T-helper 17 cell (primary cell): ENCODE results near the gene ILKAP. TPM values are rescaled to one million over a fixed set of nuclear protein-coding genes. Genes with fewer than 3 reads are reported as not detected.

ENCODE experiments used
- ATAC-seq: fragments of 150-1000 bp; cut with Tn5 transposase; 2 replicates; pipeline ENCODE4 v1.10.0; 2021; ENCODE audit warnings: mild to moderate bottlenecking, moderate library complexity
- DNase-seq, 3 donors: peaks; one replicate each; pipeline versions ENCODE4 v3.0.0 to v3.0.0-alpha.2; 2020 to 2021
- H3K9me3 ChIP-seq: one replicate; pipeline ENCODE4 v1.7.0; 2013; ENCODE audit warnings: low read length, mild to moderate bottlenecking; ENCODE audit not compliant: control insufficient read depth, poor library complexity, severe bottlenecking
- H3K27ac Mint-ChIP-seq: one replicate; pipeline ENCODE4 v1.8.0; 2022; ENCODE audit warnings: mild to moderate bottlenecking, moderate library complexity, mixed read lengths
- H3K27me3 Mint-ChIP-seq: one replicate; pipeline ENCODE4 v1.8.0; 2022; ENCODE audit warnings: mixed read lengths
- H3K36me3 Mint-ChIP-seq: one replicate; pipeline ENCODE4 v1.8.0; 2022; ENCODE audit warnings: low read depth, mixed read lengths
- H3K4me1 Mint-ChIP-seq: one replicate; pipeline ENCODE4 v1.8.0; 2022; ENCODE audit warnings: mild to moderate bottlenecking, mixed read lengths
- H3K4me3 Mint-ChIP-seq: one replicate; pipeline ENCODE4 v1.8.0; 2022; ENCODE audit warnings: mild to moderate bottlenecking, moderate library complexity, mixed read lengths
- total RNA-seq, 4 donors: library from RNA in 2 of 4; stranded (reverse) in 2 of 4; gene quantifications; one replicate each; pipeline ENCODE4 v1.2.3 and lab custom pipeline; 2022 to 2026

Gene ILKAP
- total RNA-seq, 2 donors from 2014 or later, result 114 to 123 TPM

DNA sequence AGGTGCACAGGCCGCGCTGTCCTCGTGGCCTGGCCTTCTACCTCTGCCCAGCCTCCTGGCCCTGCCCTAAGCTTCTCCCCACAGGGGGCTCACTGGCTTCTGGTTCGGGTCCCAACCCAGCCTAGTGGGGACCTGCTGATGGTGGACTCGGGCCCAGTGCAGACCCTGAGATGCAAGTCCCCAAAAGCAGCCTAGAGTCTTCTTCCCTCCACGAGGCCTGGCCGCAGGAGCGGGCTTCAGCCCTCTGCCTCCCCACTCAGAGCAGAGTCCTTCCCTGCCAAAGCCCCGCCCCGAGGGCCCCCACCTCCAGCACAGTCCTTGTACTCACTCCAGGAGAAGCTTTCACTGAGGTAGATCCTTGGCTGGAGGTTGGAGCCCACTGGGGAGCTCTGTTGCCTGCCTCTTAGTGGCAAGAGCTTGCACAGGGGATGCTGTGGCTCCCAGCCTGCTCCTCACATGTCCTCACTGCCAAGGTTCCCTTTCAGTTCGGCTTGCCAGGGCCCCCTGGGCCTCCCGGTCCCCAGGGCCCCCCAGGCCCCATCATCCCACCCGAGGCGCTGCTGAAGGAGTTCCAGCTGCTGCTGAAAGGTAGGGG lies 41.1 kb downstream of the ILKAP start:
- DNase-seq (no peak), ATAC-seq (no peak)
- Mint-ChIP-seq H3K36me3 (no peaks in the 10 kb centered on the region), H3K27ac (no peak overlapping the region), H3K4me1 (peaks cover 19% of the 10 kb centered on the region), H3K27me3 (peaks cover 26% of the 10 kb centered on the region), H3K4me3 (no peak overlapping the region)
- no peaks in the 10 kb centered on the region for H3K9me3 ChIP-seq

DNA sequence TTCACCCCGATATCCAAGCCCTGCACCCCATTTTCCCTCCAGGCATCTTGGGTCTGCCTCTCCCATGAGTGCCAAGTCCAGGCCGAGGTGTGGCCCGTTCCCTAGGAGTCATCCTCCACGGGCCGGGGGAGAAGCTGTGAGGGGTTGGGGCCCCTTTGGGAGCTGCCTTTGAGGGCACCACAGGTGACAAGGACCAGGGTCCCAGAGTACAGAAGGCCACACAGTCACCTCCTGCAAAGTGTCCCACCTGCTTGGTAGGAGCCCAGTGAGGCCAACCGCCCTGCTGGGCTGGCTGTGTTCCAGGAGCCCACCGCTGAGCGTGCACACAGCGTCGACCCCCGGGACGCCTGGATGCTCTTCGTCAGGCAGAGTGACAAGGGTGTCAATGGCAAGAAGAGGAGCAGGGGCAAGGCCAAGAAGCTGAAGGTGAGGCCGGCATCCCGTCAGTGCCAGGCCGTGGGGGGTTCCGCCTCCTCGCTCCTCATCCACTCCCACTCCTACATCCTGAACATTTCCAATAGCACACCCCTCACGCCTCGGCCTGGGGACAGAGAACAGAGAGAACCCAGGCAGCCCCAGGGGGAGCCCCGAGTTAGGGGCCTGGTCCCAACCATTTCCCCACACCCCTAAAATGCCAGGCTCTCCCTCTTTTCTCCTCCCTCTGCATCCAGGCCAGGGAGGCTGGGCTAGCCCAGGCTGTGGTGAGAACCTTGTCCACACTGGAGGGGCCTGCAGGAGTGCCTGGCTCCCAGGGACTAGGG lies 42.0 kb downstream of the ILKAP start:
- H3K27me3 Mint-ChIP-seq, result peaks cover 26% of the 10 kb centered on the region
- no peaks in the 10 kb centered on the region for H3K36me3 Mint-ChIP-seq
- no peak overlapping the region for H3K4me3 Mint-ChIP-seq
- no peak overlapping the region for H3K27ac Mint-ChIP-seq
- no peaks in the 10 kb centered on the region for H3K9me3 ChIP-seq
- DNase-seq, result no peak
- peaks cover 19% of the 10 kb centered on the region for H3K4me1 Mint-ChIP-seq
- ATAC-seq, result no peak

DNA sequence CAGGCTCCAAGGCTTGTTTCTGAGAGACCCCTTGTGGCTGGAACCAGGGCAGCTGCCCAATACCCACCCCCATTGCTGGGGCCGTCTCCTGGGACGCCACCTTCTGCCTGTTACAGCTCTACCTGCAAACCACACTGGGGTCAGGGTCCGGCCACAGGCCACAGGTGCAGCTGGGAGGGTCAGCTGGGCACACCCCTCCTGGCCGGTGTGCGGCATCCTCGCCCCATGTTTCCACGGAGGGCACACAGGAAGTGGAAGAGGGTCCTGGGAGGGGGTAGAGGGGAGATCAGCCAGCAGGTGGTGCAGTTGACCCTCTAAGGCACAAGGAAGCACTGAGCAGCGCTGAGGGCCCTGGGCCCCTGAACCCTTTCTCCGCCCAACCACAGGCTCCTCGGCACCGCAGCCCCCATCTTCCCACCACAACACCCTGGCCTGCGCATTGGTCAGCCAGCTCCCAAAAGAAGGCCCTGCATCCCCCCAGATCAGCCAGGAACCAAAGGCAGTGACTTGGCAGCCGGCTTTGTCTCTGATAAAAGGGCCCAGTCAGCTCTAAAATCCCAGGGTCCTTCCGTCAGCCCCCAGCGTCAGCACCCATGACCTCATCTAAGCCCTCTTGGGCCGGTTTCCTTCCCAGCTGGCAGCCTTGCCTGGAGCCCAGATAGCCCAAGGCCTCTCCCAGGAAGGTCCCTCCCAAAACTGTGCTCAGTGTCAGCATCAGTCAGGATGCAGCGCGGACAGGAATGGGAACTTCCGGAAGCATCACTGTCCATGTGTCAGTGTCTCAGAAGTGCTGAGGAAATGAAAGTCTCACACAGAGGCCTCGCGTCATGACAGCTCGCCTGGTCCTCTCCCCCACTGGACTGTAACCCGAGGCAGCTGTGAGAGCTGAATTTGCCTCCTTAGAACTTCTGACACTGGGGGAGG lies 43.0 kb downstream of the ILKAP start:
- Mint-ChIP-seq H3K27ac (no peak overlapping the region), H3K27me3 (peaks cover 30% of the 10 kb centered on the region), H3K4me1 (peaks cover 19% of the 10 kb centered on the region), H3K36me3 (no peaks in the 10 kb centered on the region), H3K4me3 (peak overlapping the region; percentile 43)
- H3K9me3 ChIP-seq, result no peaks in the 10 kb centered on the region
- DNase-seq, result no peak
- ATAC-seq, result no peak

DNA sequence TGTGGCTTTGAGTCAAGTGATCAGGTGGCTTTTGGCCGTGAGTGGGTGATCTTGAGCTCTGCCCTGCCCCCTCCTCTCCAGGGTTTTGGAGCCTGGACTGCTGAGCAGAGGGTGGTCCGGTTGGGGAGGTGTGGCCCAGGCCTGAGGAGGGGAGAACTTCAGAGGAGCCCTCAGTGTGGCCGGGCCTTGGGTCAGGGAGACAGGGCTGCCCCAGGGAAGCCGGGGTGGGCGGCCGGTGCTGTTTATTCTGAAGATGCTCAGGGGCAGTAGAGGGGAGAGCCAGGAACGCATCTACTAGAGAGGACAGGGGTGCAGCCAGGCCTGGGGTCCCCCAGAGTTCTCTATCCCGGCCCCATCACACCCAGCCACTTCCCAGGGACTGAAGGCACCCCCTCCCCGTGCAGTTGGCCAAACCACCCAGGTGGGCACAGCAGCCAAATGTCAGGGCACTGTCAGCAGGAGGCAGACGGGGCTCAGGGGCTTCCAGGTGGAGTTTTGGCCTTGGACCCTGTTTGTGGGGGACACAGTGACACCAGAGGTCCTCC lies 43.8 kb downstream of the ILKAP start:
- Mint-ChIP-seq H3K4me3 (peak overlapping the region; percentile 75), H3K27me3 (peaks cover 24% of the 10 kb centered on the region), H3K4me1 (peaks cover 13% of the 10 kb centered on the region), H3K27ac (peak overlapping the region; percentile 29), H3K36me3 (no peaks in the 10 kb centered on the region)
- ATAC-seq (no peak), DNase-seq (no peak)
- H3K9me3 ChIP-seq, result no peaks in the 10 kb centered on the region

DNA sequence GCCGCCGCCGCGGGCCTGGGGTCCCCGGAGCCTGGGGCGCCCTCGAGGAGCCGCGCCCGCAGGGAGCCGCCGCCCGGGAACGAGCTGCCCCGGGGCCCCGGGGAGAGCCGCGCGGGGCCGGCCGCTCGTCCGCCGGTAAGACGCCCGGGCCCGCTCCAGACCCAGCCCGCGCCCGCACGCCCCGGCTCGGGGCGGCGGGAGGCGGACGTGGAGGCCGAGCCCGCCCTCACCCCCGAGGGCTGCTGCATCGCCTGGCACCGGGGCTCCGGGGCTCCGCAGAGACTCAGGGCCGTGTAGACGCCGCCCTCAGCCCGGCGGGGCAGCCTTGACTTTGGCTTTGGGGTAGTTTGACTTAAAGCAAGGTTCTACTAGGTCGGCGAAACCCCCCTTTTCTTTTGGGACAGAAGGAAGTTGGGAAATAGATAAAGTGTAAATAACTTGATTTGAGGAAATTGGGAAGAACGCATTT lies 44.4 kb downstream of the ILKAP start:
- ATAC-seq (peak; percentile 57), DNase-seq (no peak)
- Mint-ChIP-seq H3K27ac (peak overlapping the region; percentile 29), H3K4me1 (peaks cover 12% of the 10 kb centered on the region), H3K4me3 (peak overlapping the region; percentile 75), H3K27me3 (peaks cover 20% of the 10 kb centered on the region), H3K36me3 (no peaks in the 10 kb centered on the region)
- no peaks in the 10 kb centered on the region for H3K9me3 ChIP-seq

DNA sequence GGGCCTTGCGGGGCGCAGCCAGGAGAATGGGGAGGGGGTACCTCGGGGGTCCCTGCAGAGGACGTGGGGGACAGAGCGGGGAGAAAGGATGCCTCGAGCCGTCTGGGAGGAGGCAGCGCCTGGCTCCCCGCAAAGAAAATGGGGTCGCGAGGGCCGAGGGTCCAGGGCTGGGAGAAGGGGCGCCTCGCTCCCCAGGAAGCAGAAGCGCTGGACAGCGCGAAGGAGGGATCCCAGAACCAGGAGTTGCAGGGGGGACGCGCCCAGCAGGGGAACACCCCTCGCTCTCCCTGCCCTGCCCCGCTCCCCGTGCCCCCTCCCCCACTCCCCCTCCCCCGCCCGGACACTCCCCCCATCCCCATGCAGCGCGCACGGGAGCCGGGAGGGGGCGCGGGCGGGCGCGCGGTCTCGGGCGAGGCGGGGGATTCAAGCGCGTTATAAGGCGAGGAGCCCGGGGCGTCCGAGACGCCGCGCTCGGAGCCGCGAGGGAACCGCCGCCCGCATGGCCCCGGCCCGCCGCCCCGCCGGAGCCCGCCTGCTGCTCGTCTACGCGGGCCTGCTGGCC lies 44.9 kb downstream of the ILKAP start, which contains the start of gene ERFE:
ERFE (plus strand) TSS at position 462 of the 562 bp plus-strand sequence; CDS start at position 500, 38 bp downstream.
- H3K9me3 ChIP-seq, result no peaks in the 10 kb centered on the region
- Mint-ChIP-seq H3K36me3 (no peaks in the 10 kb centered on the region), H3K27ac (peak within 1 kb of the TSS; percentile 29), H3K4me1 (peaks cover 12% of the 10 kb centered on the region), H3K27me3 (peaks cover 20% of the 10 kb centered on the region), H3K4me3 (peak within 1 kb of the TSS; percentile 75)
- peak; percentile 83 for ATAC-seq
- peak in 1 of 3 donors; percentile 40 for DNase-seq

DNA sequence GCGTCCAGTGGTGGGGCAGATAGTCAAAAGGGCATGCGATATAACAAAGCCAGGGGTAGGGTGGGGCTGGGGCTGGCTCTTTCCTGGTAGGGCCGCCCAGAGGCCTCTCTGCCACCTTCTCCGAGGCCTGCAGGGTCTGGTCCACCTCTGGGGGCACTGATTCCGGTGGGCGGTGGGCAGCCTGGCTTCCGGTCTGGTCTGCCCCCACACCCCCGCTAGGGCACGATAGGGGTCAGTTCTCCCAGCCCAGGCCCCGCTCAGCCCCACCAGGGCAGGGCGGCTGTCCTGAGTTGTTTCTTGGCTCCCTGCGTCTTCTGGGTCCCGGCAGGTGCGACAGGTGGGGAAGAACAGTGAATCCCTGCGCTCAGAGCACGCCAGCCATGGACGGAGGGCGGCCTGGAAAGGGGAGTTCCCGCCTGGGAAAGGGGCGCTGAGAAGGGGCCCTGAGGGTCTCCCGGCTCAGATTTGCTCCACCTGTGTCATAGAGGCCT lies 45.4 kb downstream of the ILKAP start:
- no peaks in the 10 kb centered on the region for H3K9me3 ChIP-seq
- Mint-ChIP-seq H3K27ac (no peak overlapping the region), H3K4me1 (peaks cover 12% of the 10 kb centered on the region), H3K27me3 (peaks cover 20% of the 10 kb centered on the region), H3K36me3 (no peaks in the 10 kb centered on the region), H3K4me3 (peak overlapping the region; percentile 73)
- ATAC-seq, result no peak
- no peak for DNase-seq

DNA sequence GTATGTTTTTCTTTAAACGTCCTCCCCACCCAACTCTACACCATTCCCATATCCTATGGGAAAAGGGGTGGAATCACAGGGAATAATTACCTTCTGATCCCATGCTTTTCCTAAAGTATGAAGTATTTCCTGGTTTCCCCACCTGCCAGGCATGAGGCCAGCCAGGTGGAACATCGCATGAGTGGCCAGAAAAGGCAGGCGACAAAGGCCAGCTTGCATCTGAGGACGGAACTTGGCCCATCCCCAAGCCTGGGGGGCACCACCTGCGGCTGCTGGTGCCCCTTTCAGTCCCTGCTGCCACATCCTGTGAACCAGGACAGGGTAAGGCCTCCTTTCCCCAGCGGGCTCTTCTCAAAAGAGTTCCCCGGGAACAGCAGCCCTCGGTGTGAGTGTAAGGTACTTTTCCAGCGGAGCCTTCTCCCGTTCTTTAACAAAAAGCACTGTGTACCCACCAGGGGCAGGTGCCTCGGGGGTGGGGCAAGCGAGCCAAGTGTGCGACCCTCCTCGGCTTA lies 45.9 kb downstream of the ILKAP start:
- no peaks in the 10 kb centered on the region for H3K9me3 ChIP-seq
- no peak for DNase-seq
- H3K27me3 Mint-ChIP-seq, result peaks cover 20% of the 10 kb centered on the region
- no peak for ATAC-seq
- H3K27ac Mint-ChIP-seq, result no peak overlapping the region
- no peak overlapping the region for H3K4me3 Mint-ChIP-seq
- H3K36me3 Mint-ChIP-seq, result no peaks in the 10 kb centered on the region
- peaks cover 12% of the 10 kb centered on the region for H3K4me1 Mint-ChIP-seq

DNA sequence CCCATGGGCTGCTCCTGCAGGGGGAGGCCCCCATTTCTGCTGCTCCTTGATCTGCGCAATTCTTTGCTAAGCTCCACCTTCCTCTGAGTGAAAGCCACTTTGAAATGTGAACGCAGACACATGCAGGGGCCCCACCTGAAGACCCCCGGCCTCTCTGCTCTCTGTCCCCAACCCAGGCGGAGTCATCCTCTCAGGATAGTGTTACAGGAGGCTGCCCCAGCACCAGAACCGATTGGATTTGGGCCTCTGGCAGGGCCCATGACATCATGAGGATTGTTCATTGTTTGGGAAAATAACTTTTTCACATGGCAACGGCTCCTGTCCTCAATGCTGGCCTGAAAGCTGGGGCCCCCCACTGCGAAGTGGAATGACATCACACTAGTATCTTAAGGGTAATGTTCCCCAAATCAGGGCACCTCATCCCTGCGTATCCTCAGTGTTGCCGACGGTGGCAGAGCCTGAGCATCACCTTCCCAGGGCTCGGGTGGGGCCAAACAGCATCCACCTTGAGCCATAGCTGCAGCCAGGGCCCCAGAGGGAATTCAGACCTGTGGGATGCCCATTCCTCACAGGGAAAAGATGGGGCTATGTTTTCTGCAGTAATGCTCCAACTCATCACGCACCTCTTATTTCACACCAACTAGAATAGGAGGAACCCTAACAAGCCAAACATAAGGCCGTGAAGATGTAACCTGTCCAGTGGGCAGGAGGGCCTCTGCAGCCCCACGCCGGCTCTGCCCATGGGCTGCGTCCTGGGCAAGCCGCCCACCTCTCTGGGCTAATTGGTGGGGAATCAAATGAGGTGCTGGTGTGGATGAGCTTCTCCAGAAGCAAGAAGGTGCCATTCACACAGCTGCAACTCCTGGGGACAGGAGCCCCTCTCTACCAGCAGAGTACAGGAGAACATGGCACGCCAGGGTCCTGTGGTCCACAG lies 47.5 kb downstream of the ILKAP start:
- DNase-seq (no peak), ATAC-seq (no peak)
- no peak overlapping the region for H3K27ac Mint-ChIP-seq
- H3K9me3 ChIP-seq, result no peaks in the 10 kb centered on the region
- H3K4me1 Mint-ChIP-seq, result peaks cover 12% of the 10 kb centered on the region
- H3K4me3 Mint-ChIP-seq, result no peak overlapping the region
- H3K36me3 Mint-ChIP-seq, result no peaks in the 10 kb centered on the region
- H3K27me3 Mint-ChIP-seq, result peaks cover 20% of the 10 kb centered on the region

DNA sequence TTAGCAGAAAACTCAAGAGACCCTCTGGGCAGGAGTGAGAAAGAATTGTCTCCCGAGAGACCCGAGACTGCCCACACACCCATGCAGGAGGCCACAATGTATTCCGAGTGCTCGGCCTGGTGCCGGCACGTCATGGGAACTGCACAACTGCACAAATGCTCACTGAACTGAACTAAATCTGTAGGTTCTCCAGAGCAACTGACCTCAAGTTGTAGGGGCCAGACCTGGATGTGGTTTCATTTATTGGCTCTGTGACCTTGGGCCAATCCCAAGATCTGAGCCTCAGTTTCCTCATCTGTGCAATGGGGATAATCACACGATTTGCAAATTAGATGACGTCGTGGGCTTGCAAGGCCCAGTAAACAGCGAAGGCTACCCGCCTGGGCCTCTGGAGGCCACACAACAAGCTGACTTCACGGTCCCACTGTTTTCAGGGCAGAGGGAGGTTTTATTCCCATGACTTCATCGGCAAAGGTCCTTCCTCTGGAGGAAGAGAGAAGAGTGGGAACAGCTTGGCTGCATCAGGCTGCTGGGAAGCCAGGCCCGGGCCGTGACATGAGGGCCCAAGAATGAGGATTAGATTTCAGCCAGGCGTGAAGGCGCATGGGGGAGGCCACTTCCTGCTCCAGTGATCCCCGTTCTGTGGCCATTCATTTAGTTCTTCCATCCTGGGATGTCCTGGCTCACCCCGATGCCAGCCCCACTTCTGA lies 48.3 kb downstream of the ILKAP start:
- no peaks in the 10 kb centered on the region for H3K9me3 ChIP-seq
- DNase-seq (no peak), ATAC-seq (no peak)
- Mint-ChIP-seq H3K4me3 (no peak overlapping the region), H3K4me1 (peaks cover 9% of the 10 kb centered on the region), H3K27ac (no peak overlapping the region), H3K36me3 (no peaks in the 10 kb centered on the region), H3K27me3 (peaks cover 15% of the 10 kb centered on the region)

DNA sequence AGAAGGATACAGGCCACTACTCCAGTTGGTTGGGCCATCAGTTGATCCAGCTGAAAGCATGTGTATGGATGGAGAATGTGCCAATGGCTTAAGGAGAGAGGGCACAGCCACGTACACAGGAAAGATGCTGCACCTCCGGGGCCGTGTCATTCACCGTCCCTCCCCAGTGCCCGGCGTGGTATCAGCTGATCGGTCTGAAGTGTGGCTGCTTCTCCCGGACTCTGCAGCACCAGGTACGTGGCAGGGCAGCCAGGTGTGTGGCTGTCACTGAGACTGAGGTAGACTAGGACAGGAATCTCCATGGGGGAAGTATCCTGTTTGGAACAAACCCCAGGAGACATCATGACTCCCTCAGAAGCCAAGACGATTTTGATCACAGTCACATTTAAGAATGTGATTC lies 48.9 kb downstream of the ILKAP start:
- no peak for ATAC-seq
- Mint-ChIP-seq H3K27me3 (peaks cover 8% of the 10 kb centered on the region), H3K4me3 (no peak overlapping the region), H3K36me3 (no peaks in the 10 kb centered on the region), H3K27ac (no peak overlapping the region), H3K4me1 (peaks cover 4% of the 10 kb centered on the region)
- no peak for DNase-seq
- H3K9me3 ChIP-seq, result no peaks in the 10 kb centered on the region
